Left lobe of liver (tissue), 2 donors: Measurements from ENCODE around the gene CCNJ. TPM values are rescaled to one million over a fixed set of nuclear protein-coding genes. Genes with fewer than 3 reads are reported as not detected.
A peak's percentile ranks its signal among the peaks of the same experiment; 100 is the strongest.

Source experiments
- ATAC-seq: fragments of 200-7000 bp; cut with Tn5 transposase; one replicate; pipeline ENCODE4 v1.9.1; 2020; ENCODE audit warnings: mild to moderate bottlenecking, moderate library complexity
- DNase-seq: peaks from one replicate; pipeline ENCODE4 v3.0.0-alpha.2; 2020; ENCODE audit warnings: low spot score
- total RNA-seq: library from RNA; stranded (reverse); gene quantifications from one replicate; pipeline ENCODE4 v1.2.1, GENCODE V29; 2021
- donor health status: DM: no; HTN: no; CAD: no; lungs with moderate emphysema.
- donor health status: DM: no; HTN: yes; CAD: no.

CCNJ gene
- total RNA-seq, 1 donor from 2014 or later: 1.7 TPM

GRCh38 chr10:96053985-96054384, 10.6 kb downstream of the CCNJ start:
- DNase-seq: no peak
- peak; percentile 29 for ATAC-seq

- ATAC-seq (no peak), DNase-seq (no peak)
Observed at GRCh38 chr10:96056787-96057186, 13.4 kb downstream of the CCNJ start.

- ATAC-seq (no peak), DNase-seq (no peak)
Observed at GRCh38 chr10:96061232-96061631, 17.8 kb downstream of the CCNJ start.

GRCh38 chr10:96072674-96073073, 29.3 kb downstream of the CCNJ start:
- DNase-seq (no peak), ATAC-seq (no peak)

GRCh38 chr10:96073722-96074121, 30.3 kb downstream of the CCNJ start:
- no peak for ATAC-seq

GRCh38 chr10:96074776-96075175, 31.4 kb downstream of the CCNJ start:
- ATAC-seq: no peak
- no peak for DNase-seq

More at GRCh38 chr10:96073722-96074121, 30.3 kb downstream of the CCNJ start:
- DNase-seq: no peak

GRCh38 chr10:96075977-96076376, 32.6 kb downstream of the CCNJ start:
- no peak for ATAC-seq
- DNase-seq: no peak

- ATAC-seq: no peak
Observed at GRCh38 chr10:96077156-96077555, 33.8 kb downstream of the CCNJ start.

GRCh38 chr10:96082153-96082552, 38.8 kb downstream of the CCNJ start:
- ATAC-seq: no peak
- no peak for DNase-seq

More at GRCh38 chr10:96077156-96077555, 33.8 kb downstream of the CCNJ start:
- DNase-seq: no peak

GRCh38 chr10:96082748-96083147, 39.4 kb downstream of the CCNJ start:
- DNase-seq: no peak
- ATAC-seq: no peak

GRCh38 chr10:96089116-96089515, 45.7 kb downstream of the CCNJ start:
- no peak for DNase-seq
- ATAC-seq: peak; percentile 27

- DNase-seq (peak; percentile 93), ATAC-seq (peak; percentile 95)
Observed at GRCh38 chr10:96089670-96090462, 46.5 kb downstream of the CCNJ start.

GRCh38 chr10:96090463-96090800, 47.0 kb downstream of the CCNJ start:
- ATAC-seq: no peak
- DNase-seq: no peak

GRCh38 chr10:96092999-96093767, 49.8 kb downstream of the CCNJ start:
- DNase-seq (no peak), ATAC-seq (no peak)

- no peak for DNase-seq
- no peak for ATAC-seq
Observed at GRCh38 chr10:96093948-96094347, 50.6 kb downstream of the CCNJ start.

- ATAC-seq (no peak), DNase-seq (no peak)
Observed at GRCh38 chr10:96096958-96097357, 53.6 kb downstream of the CCNJ start.

GRCh38 chr10:96097865-96098264, 54.5 kb downstream of the CCNJ start:
- no peak for DNase-seq

GRCh38 chr10:96107623-96108038, 64.2 kb downstream of the CCNJ start:
- no peak for ATAC-seq
- no peak for DNase-seq

More at GRCh38 chr10:96097865-96098264, 54.5 kb downstream of the CCNJ start:
- no peak for ATAC-seq
